ENCODE results near the gene CRTC3.
"Not testable (repeated sequence)": the region's sequence is repeated elsewhere in the genome, so short reads cannot be mapped to it uniquely, and the experiment has no call there.

- TF ChIP-seq, protein P1, sequence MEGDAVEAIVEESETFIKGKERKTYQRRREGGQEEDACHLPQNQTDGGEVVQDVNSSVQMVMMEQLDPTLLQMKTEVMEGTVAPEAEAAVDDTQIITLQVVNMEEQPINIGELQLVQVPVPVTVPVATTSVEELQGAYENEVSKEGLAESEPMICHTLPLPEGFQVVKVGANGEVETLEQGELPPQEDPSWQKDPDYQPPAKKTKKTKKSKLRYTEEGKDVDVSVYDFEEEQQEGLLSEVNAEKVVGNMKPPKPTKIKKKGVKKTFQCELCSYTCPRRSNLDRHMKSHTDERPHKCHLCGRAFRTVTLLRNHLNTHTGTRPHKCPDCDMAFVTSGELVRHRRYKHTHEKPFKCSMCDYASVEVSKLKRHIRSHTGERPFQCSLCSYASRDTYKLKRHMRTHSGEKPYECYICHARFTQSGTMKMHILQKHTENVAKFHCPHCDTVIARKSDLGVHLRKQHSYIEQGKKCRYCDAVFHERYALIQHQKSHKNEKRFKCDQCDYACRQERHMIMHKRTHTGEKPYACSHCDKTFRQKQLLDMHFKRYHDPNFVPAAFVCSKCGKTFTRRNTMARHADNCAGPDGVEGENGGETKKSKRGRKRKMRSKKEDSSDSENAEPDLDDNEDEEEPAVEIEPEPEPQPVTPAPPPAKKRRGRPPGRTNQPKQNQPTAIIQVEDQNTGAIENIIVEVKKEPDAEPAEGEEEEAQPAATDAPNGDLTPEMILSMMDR (IDR thresholded peaks at IDR 0.05): not testable (repeated sequence)
- not testable (repeated sequence) for TF ChIP-seq ZFX (IDR thresholded peaks at IDR 0.05; ENCODE audit: borderline replicate concordance)
Observed at GRCh38 chr15:90673357-90673756, 143.6 kb downstream of the CRTC3 start.

All from 22Rv1 (cell line).